GM19099 (cell line): Measurements from ENCODE around the gene GRIN2C.

Experiments used
- POLR2A ChIP-seq: IDR thresholded peaks from 3 replicates; pipeline ENCODE4 v1.6.1; 2011; ENCODE audit warnings: low read depth; ENCODE audit not compliant: insufficient read length; ENCODE audit errors: extremely low read depth

GRIN2C gene

DNA sequence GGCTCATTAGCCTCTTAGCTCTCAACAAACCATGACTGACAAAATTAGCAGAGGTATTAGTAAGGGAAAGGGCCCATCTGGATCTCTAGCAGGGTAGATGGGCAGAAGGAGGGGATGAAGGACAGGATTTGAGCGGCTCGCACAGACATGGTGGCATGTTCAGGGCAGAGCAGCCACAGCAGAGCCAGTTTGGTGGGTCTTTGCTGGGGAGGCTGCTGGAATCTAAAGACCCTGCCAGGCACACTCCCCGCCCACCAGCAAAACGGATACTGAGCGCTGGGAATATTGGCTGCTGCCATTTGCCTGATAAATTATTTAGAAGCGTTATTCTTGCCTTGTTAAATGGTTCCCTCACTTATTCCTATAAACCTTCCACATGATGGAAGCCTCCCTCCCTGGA, 62.8 kb downstream of the GRIN2C start:
- no peak for TF ChIP-seq POLR2A

GRCh38 chr17:74796211-74796610, 63.5 kb downstream of the GRIN2C start:
- TF ChIP-seq POLR2A, result no peak

DNA sequence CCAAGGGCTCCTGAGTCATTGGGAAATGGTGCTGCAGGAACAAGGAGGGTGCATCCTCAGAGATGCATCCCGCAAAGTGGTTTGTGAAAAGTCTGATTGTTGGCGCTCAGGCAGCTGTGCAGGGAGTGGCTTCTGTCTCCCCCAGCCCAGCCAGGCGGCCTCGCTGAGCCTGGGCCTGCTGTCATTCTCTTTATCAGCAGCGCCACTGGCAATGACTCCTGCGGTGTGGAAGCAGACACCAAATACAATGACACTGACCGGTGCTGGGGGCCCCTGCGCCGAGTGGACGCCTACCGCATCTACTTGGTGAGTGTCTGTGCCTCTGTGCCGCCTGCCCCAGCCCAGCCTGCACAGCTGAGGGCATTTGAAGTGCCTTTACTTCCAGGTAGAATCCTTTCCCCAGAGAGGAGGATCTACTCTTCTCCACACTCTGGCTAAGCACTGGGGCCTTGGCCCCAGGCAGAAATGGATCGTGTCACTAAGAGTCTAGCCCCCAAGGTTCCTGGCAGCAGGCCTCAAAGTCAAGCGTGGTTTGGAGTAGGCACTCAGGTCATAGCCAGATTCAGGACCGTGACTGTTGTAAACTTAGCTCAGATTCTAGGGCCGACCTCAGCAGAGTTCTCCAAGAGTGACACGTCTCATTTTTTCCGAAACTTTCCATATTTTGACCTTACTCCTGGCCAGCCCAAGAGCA, 64.2 kb downstream of the GRIN2C start:
- no peak for TF ChIP-seq POLR2A

DNA sequence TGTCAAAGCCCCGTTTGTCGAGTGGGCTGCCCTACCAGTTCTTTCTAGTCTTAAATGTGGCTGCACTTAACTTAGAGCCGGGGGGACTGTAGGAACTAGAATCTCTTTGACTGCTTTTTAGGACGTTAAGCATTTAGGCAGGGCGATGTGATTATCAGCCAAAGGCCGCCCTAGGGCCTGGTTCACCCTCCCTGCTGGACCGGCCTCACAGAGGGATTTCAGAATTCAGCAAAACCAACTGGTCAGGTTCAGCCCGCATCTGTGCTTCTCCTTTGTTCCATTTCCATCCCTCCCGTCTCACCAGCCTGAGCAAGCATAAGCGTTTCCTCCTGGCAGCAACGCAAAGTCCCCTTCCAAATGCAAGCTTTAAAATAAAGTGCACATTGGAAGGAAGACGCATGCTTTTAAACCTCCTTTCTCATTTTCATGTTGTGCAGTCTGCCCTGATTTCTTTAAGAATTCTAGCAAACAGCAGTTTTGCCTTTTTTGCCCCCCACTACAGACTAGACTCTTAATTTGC, 67.0 kb downstream of the GRIN2C start:
- TF ChIP-seq POLR2A, result no peak
